AG04450 (cell line): ENCODE measurements around the gene MT2A. TPM values are rescaled to one million over a fixed set of nuclear protein-coding genes. Genes with fewer than 3 reads are reported as not detected.

ENCODE experiments used
- CTCF ChIA-PET: fragments of 300-600, 350-600 bp; formaldehyde crosslinking; extraction: SDS; loops from one replicate; lab custom pipeline; 2022; ENCODE audit warnings: antibody characterized with exemption, inconsistent platforms; lab: Charles Lee
- POLR2A ChIA-PET: fragments of 350-600 bp; formaldehyde crosslinking; extraction: SDS; loops from one replicate; lab custom pipeline; 2021; ENCODE audit warnings: antibody characterized with exemption, inconsistent platforms; lab: Yijun Ruan, JAX
- DNase-seq: peaks from one replicate; pipeline ENCODE4 v3.0.0-alpha.2; 2011; ENCODE audit warnings: low read depth, low spot score
- H3K27ac ChIP-seq: one replicate; pipeline ENCODE4 v1.5.1; 2012; ENCODE audit warnings: low read depth, low read length, control low read depth
- H3K27me3 ChIP-seq: one replicate; pipeline ENCODE4 v1.6.0; 2012; ENCODE audit warnings: low read length; ENCODE audit not compliant: control insufficient read depth, insufficient read depth
- H3K4me3 ChIP-seq: 2 replicates; pipeline ENCODE4 v1.5.1; 2011; ENCODE audit warnings: mild to moderate bottlenecking, low read depth, low read length, control low read depth
- H3K9me3 ChIP-seq: 2 replicates; pipeline ENCODE4 v1.5.1; 2012; ENCODE audit warnings: low read length; ENCODE audit not compliant: control insufficient read depth, insufficient read depth
- polyA plus RNA-seq: library from polyadenylated mRNA; depleted of rRNA; stranded (reverse); fragments of >200 nt; gene quantifications from 2 replicates; pipeline ENCODE4 v1.2.3, GENCODE V29; 2011
- TF ChIP-seq, protein P1 (sequence below): IDR thresholded peaks from 2 replicates; pipeline ENCODE4 v1.5.1; 2011; ENCODE audit warnings: low read depth, low read length, control low read depth, inconsistent platforms

The MT2A gene
- polyA plus RNA-seq, 1 experiment, result 82.6 TPM

DNA sequence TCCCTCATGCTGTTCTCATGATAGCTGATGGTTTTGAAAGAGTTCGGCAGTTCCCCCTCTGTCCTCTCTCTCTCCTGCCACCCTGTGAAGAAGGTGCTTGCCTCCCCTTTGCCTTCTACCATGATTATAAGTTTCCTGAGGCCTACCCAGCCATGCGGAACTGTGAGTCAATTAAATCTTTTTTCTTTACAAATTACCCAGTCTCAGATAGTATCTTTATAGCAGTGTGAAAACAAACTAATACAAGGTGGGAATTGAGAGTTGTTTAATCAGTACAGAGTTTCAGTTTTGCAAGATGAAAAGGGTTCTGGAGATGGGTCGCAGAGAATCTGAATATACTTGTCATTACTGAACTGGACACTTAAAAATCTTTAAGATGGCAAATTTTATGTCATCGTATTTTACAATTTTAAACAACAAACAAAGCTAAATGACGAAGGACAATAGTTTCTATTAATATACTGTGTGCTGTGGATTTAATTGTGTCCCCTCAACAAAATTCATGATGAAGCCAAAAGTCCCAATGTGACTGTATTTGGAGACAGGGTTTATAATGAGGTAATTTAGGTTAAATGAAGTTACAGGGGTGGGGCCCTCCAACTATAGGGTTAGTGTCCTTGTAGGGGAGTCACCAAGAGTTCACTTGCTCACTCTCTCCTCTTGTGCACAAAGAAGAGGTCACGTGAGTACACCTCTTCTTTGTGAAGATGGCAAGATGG lies 14.7 kb upstream of the MT2A start:
- Histone ChIP-seq H3K4me3 (no peak overlapping the region), H3K27ac (no peak overlapping the region), H3K9me3 (no peaks in the 10 kb centered on the region; the same call in 1 of the 2 replicates), H3K27me3 (peaks cover 28% of the 10 kb centered on the region)
- TF ChIP-seq, protein P1, sequence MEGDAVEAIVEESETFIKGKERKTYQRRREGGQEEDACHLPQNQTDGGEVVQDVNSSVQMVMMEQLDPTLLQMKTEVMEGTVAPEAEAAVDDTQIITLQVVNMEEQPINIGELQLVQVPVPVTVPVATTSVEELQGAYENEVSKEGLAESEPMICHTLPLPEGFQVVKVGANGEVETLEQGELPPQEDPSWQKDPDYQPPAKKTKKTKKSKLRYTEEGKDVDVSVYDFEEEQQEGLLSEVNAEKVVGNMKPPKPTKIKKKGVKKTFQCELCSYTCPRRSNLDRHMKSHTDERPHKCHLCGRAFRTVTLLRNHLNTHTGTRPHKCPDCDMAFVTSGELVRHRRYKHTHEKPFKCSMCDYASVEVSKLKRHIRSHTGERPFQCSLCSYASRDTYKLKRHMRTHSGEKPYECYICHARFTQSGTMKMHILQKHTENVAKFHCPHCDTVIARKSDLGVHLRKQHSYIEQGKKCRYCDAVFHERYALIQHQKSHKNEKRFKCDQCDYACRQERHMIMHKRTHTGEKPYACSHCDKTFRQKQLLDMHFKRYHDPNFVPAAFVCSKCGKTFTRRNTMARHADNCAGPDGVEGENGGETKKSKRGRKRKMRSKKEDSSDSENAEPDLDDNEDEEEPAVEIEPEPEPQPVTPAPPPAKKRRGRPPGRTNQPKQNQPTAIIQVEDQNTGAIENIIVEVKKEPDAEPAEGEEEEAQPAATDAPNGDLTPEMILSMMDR, result no peak
- DNase-seq, result no peak
- CTCF ChIA-PET, result no interaction called here
- POLR2A ChIA-PET, result no interaction called here

DNA sequence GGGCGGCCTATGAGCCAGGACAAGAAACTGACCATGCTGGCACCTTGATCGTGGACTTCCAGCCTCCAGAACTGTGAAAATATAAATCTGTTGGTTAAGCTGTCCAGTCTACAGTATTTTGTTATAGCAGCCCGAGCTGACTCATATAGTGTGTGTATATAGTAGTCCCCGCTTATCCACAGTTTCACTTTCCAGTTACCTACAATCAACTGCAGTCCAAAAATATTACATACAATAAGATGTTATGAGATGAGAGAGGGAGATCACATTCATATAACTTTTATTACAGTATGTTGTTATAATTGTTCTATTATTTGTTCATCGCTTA lies 14.1 kb upstream of the MT2A start:
- no peak overlapping the region for H3K27ac ChIP-seq
- DNase-seq, result no peak
- CTCF ChIA-PET, result no interaction called here
- POLR2A ChIA-PET, result no interaction called here
- no peaks in the 10 kb centered on the region; the same call in 1 of the 2 replicates for H3K9me3 ChIP-seq
- H3K27me3 ChIP-seq, result peaks cover 25% of the 10 kb centered on the region
- TF ChIP-seq, protein P1, result no peak
- H3K4me3 ChIP-seq, result no peak overlapping the region

DNA sequence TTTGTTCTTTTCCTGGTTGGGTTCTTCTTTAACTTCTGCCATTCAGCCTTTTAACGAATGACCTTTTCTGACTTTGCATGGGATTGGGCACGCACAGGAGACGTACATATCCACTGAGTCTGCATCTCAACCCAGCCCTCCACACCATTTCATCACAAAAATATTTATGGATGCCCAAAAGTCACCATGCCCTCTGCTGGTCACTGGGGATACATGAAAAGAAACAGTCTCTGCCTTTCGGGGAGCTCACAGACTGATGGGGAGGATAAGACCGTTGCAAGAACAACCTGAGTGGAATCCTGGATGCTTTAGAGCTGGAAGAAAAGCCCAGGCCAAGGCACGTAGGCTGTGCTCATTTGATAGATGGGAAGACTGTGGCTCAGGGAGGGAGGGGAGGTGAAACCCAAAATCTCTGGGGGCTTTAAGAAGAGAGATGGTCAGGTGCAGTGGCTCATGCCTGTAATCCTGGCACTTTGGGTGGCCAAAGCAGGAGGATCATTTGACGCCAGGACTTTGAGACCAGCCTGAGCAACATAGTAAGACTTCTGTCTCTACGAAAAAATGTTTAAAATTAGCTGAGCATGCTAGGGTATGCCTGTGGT lies 7.9 kb upstream of the MT2A start:
- no peaks in the 10 kb centered on the region for H3K27me3 ChIP-seq
- H3K27ac ChIP-seq, result no peak overlapping the region
- ChIA-PET POLR2A (interaction anchor here (0.6 to 1.4 kb wide), 4 partner anchors 10 to 81 kb away, joined by 4 to 8 read pairs (median 5); partner anchors contain the start of genes BBS2 and MT1E), CTCF (interaction anchor here (0.6 to 2.4 kb wide), 23 partner anchors 8 to 1208 kb away, joined by 3 to 35 read pairs (median 4); partner anchors contain the start of genes BBS2 and OGFOD1)
- H3K9me3 ChIP-seq, result no peaks in the 10 kb centered on the region
- H3K4me3 ChIP-seq, result no peak overlapping the region
- TF ChIP-seq, protein P1, result peak; percentile 78
- no peak for DNase-seq

DNA sequence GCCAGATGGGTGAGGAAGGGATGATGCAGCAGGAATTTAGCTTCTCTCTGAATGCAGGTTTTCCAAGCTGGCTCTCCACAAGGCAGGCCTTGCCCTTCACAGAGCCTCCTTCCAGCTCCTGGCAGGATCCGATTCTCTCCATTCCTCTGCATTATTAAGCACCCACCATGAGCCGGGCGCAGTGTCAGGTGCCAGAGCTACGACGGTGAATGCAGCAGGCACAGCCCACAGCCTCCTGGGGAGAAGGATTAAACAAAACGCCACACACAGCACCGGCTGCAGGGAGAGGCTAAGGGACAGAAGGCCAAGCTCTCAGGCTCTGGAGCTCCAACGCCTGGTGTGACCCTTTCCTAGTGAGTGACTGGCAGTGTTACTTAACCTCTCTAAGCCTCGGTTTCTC lies 7.1 kb upstream of the MT2A start:
- H3K27me3 ChIP-seq, result no peaks in the 10 kb centered on the region
- H3K9me3 ChIP-seq, result no peaks in the 10 kb centered on the region
- H3K27ac ChIP-seq, result no peak overlapping the region
- no peak overlapping the region for H3K4me3 ChIP-seq
- ChIA-PET CTCF (interaction anchor here (0.9 to 2.4 kb wide), 9 partner anchors 8 to 123 kb away, joined by 3 to 35 read pairs (median 7); partner anchors contain the start of gene BBS2), POLR2A (interaction anchor here (1.4 kb wide), 1 partner anchor 82 kb away, joined by 4 read pairs; the partner anchor contains the start of gene BBS2)
- DNase-seq, result no peak
- TF ChIP-seq, protein P1, result no peak

DNA sequence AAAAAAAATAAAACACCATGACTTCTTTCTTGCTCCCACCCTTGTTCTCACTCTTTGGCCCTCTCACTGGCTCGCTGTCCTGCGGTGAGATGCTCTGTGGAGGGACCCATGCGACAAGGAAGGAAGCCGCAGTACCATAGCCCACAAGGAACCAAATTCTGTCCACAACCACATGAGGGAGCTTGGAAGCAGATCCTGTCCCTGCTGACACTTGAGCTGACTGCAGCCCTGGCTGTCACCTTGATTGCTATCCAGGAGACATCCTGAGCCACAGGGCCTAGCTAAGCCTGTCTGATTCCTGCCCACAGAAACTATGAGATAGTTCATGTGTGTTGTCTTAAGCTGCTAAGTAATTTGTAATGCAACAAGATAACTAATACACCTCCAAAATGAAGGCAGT lies 4.8 kb upstream of the MT2A start:
- H3K9me3 ChIP-seq, result no peaks in the 10 kb centered on the region; the same call in 1 of the 2 replicates
- TF ChIP-seq, protein P1, result peak; percentile 42
- POLR2A ChIA-PET, result interaction anchor here (1.1 kb wide), 1 partner anchor 22 kb away, joined by 6 read pairs; the partner anchor contains the start of gene MT1E
- CTCF ChIA-PET, result interaction anchor here (4.0 kb wide), 1 partner anchor 99 kb away, joined by 37 read pairs; no protein-coding TSS in a partner anchor
- no peak for DNase-seq
- peak overlapping the region; percentile 11 for H3K27ac ChIP-seq
- no peak overlapping the region for H3K4me3 ChIP-seq
- H3K27me3 ChIP-seq, result no peaks in the 10 kb centered on the region
